C1 segment of cervical spinal cord (tissue), 14 donors: Measurements from ENCODE around the gene BANF2.
A peak's percentile ranks its signal among the peaks of the same experiment; 100 is the strongest.

Experiments
- DNase-seq, 14 donors: peaks; one replicate each; lab custom pipeline; 2025; lab: John Stamatoyannopoulos, UW

BANF2 gene

DNA sequence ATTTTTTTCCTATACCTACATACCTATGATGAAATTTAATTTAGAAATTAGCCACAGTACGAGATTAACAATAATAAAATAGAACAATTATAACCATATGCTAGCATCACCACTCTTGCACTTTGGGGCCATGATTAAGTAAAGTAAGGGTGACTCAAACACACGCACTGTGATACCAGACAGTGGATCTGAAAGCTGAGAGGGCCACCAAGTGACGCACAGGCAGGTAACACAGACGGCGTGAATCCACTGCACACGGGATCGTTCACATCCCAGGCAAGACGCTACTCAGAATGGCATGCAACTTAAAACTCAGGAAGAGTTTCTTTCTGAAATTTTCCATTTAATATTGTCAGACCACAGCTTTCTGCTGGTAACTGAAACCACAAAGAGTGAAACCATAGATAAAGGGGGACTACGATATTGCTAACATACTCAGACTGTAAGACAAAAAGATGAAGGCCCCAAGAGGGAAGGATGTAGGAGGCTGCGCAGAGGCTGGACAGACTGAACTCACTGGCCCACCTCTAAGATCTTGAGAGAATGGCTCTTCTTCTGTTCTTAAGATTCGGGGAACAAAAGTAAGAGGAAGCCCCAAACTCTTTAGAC lies 35.6 kb upstream of the BANF2 start:
- no peak for DNase-seq

GRCh38 chr20:17665756-17666155 lies 34.0 kb upstream of the BANF2 start:
- DNase-seq, result no peak

- DNase-seq, result no peak
These were observed 33.3 kb upstream of the BANF2 start for GRCh38 chr20:17666481-17666880.

- no peak for DNase-seq
These were observed 32.3 kb upstream of the BANF2 start for GRCh38 chr20:17667445-17667844.

DNA sequence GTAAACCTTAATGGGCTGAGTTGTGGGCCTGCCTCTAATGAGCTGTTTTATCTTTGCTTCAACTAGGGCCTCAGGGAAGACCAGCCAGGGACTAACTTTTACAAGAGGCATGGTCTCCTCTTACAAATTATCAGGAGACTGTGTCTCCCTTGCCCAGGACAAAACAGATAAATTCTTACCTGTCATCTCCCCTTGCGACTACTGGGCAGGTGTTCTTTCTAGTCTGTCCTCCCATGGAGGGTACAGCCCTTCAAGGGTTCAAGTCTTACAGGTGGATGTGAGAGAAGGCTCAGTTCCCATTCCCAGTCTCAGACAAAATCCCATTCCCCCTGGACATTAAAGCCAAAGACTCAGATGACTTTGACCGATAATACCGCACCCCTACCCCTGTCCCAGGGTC lies 31.3 kb upstream of the BANF2 start:
- DNase-seq, result no peak

- DNase-seq, result no peak
These were observed 30.3 kb upstream of the BANF2 start for GRCh38 chr20:17669306-17669931.

- DNase-seq, result no peak
These were observed 28.8 kb upstream of the BANF2 start for GRCh38 chr20:17671011-17671410.

DNA sequence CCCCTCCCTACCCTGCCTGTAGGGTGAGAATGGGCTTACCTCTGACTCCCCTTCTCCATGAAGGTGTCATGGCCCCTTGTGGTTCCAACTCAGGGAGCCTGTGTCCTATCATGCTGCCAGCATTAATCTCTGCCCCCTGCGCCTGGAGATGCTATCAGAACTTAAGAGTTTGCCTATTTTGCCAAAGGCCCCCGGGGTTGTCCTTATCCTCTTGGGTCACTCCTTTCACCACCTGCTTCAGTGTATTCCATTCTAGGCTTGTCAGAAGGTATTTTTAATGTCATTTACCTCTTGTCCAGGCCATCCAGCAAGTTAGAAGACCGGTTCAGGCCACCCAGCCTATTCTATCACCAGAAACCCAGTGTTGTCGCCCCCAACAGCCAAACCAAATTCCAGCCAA lies 28.2 kb upstream of the BANF2 start:
- DNase-seq, result no peak

GRCh38 chr20:17673084-17673483 lies 26.7 kb upstream of the BANF2 start:
- no peak for DNase-seq

DNA sequence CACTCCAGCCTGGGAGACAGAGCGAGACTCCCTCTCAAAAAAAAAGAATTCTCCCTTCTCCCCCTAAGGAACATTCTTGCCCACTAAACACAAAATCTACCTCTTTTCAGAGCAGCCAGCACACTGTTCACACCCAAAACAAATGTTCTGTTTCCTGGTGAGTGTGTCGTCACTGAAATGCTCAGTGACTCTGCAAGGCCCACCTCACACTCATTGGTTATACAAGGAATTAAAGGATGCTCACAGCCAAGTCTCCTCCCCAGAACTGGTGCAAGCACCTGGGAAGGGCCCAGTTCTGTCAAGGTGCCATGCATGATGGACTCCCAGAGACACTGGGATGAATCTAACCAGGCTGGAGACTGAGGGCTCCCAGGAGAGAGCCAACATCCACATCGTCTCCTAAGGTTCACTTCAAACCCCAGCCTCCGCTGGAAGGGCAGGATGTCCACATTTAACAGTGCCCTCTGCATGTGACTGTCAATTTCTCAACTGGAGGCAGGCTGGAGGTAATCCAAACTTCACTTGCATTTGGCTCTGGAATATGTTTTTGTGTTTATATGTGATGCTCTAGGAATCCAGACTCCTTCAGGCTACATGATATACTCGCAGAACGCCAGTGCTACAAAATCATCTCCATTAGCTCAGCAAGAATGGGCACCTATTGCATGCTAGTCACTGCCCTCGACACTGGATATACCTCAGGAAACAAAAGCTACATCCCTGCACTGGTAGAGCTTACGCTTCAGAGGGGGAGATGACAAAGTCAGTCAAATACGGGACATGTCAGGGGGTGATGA lies 24.8 kb upstream of the BANF2 start:
- no peak for DNase-seq

- no peak for DNase-seq
These were observed 24.0 kb upstream of the BANF2 start for GRCh38 chr20:17675519-17676377.

DNA sequence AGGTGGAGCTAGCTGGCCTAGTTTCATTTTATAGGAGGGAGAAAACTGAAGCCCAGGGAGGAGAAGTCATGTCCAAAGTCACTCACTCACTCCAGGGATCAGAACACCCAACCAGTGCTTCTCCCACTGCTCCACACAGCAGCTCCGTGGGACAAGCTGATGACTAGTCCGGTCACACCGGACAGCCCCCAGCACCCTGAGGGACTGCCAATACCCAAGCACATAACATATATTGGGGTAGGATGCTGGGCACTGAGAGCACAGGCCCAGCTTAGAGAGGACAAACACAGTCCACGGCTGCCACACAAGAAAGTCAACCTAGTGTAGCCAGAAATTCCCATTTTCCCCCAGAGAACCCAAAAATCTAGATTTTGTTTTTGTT lies 23.4 kb upstream of the BANF2 start:
- DNase-seq, result no peak

DNA sequence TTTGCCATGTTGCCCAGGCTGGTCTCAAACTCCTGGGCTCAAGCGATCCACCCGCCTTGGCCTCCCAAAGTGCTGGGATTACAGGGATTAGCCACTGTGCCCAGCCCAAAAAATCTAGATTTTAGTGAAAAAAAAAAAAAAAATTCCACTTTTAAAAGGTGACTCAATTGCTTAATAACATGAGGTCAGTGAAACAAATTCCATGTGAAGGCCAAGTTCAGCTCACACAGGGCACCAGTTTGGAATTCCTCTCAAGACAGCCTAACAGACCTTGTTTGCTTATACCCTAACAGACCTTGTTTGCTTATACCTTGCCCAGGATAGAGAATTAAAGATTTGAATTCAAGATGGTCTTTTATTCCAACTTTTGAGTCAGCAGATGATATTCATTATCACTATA lies 22.8 kb upstream of the BANF2 start:
- no peak for DNase-seq

DNA sequence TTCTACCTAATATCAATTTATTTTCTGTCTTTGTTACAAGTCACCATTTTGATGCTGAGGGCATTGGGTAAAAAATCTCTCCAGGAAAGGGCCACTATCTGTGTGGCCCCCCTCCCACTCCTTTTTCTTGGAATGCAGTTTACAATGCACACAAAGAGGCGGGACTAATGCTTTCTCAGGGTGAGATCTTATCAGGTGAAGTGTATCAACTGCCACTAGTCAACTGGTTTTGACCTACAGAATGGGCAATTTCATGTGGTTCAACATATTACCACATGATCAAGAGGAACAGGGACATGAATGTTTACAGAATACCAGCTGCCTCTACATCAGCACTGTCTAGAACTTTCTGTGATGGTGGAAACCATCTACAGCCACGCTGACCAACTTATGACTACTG lies 21.5 kb upstream of the BANF2 start:
- DNase-seq, result no peak

DNA sequence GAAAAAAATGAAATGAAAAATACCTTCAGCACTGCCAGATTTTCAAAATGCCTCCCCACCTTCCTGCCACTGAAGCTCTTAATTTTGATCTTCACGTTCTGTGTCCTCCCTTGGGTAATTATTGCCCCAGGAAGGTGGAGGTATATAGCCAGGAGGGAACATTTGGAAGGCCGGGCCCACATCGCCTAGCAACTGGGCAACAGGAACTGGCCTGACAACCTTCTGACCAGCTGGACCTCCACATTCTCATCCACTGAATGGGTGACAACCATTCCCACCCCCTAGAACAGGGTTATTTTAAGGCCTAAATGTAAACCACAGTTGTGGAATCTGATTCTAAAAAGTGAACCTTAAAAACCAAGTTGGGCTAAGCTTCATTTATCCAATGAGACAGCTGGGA lies 20.9 kb upstream of the BANF2 start:
- no peak for DNase-seq

DNA sequence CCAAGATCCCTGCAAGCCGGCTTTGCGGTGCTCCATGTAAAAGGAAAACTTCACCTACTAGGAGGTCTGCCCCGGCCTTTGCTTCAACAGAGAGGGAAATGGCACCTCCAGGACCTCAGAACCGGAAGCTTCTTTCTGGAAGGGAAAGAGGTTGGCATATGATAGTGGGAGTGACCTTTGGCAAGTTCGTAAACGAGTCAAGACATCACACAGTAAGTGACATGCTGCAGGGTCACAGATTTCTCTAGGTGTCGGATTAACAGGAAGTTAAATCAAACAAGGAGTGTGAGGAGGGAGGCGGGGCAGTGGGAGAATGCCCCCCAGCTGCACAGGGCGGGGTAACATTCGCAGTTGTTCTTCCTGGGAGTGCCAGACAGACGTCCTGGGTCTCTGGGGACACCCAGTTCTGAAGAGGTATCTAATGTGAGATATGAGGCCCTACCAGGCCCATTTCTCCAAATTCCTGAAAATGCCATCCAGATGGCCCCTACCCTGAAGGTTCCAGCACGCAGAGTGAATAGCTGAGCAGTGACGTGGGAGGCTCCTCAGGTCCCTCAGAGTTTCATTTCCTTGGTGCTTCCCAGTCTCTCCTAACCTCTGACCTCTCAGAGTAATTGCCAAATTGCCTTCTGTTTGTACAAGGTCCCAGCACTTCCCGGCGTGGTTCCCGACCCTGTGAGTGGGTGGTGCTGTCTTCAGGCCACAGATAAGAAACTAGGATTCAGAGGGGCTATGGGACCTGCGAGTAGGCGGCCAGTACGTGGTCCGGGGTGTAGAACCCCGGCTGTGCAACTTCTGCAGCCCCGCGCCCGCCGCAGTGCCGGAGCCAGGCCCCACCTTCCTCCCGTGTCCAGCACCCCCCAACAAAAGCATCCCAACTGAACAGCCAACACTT lies 19.6 kb upstream of the BANF2 start:
- DNase-seq, result peak in 5 of 14 donors; percentile 23 to 61 (median 47)

- peak in 13 of 14 donors; percentile 23 to 89 (median 76) for DNase-seq
These were observed 18.7 kb upstream of the BANF2 start for GRCh38 chr20:17680836-17681725.

DNA sequence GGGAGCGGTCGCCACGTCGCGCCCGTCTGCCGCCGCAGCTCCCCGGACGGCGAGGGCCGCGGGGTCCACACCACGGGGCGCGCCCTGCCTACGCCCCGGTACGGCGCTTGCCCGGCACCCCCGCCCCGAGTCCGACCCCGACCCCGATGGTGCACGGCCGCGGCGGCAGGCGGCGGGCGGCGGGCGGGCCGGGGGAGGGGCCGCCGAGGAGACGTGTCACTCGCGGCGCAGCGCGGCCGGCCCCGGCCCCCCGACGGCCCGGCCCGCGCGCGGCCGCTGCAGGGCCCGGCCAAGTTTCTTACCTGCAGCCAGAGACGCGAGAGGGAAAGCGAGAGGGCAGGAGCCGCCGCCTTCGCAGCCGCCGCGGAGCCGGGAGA lies 18.1 kb upstream of the BANF2 start:
- no peak for DNase-seq

DNA sequence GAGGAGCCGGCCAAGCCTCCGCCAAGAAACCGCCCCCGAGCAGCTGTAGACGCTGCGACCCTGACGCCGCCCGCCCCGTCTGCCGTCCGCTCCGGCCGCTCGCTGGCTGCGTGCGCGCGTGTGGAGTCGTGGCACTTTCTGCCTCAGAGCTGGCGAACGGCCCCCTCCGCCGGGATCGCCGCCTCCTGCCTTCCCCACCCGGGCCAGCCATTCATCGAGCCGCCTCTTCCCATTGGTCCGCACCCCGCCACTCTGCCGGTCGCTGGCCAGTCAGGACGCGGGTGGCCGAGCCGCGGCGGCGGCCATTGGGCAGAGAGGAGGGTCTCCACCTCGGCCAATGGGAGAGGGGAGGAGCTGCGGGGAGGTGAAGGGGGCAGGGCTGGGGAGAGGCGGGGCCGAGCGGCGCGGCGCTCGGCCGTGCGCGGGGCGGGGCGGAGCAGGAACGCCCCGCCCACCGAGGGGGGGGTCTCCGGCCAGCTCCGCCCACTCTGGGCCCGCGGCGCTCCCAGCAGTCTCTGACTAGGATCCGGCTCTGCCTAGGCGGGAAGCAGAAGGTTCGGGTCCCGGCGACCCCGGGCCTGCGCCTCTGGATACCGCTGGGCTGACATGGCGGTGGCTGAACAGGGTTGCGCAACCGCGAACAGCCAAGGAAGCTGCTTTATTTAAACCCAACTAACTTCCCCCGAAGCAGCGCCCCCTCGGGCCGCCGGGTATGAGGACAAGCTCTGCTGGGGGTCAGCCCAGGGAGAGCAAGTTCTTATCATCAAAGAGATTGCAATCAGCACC lies 17.5 kb upstream of the BANF2 start, which contains the start of gene RRBP1:
TSS of gene RRBP1 (minus strand) at position 140 of the 786 bp plus-strand sequence. CDS start 21,735 bp downstream, outside the sequence.
- peak; percentile 78 to 99 (median 98) for DNase-seq
